ENCODE measurements around the gene SQSTM1. TPM values are rescaled to one million over a fixed set of nuclear protein-coding genes. Genes with fewer than 3 reads are reported as not detected.

The SQSTM1 gene
- total and polyA plus RNA-seq, 9 of the 15 experiments (the other 6 are each of a cell fraction or from before 2014, with no cell fraction given): 5.6 to 148 (median 64.0) TPM

- no peak for TF ChIP-seq PREB (CRISPR knock-in tag; IDR thresholded peaks at IDR 0.05)
- no peak for TF ChIP-seq ZBTB9 (CRISPR knock-in tag; IDR thresholded peaks at IDR 0.05)
- TF ChIP-seq ZNF592 (IDR thresholded peaks at IDR 0.05): no peak
- no peak for TF ChIP-seq ZNF695 (CRISPR knock-in tag; IDR thresholded peaks at IDR 0.05)
- TF ChIP-seq ZNF589 (CRISPR knock-in tag; IDR thresholded peaks at IDR 0.05; ENCODE audit: low read depth): no peak
- intact Hi-C loops (cut with micrococcal nuclease) (no loop called here), in situ Hi-C loops (cut with MboI) (no loop called here)
- Histone ChIP-seq H3K4me1 (replicated peaks in 1 of 2; ENCODE audit: control insufficient read depth in 2 of 2, insufficient read depth in 2 of 2, low read length in 2 of 2) (no peaks in the 10 kb centered on the region), H3K9me3 (replicated peaks; ENCODE audit: control insufficient read depth, insufficient read depth, low read depth, low read length) (no peaks in the 10 kb centered on the region), H3K9ac (ENCODE audit: insufficient read depth in 1 of 2, low read depth in 2 of 2, low read length in 2 of 2) (no peak overlapping the region), H4K20me1 (replicated peaks; ENCODE audit: control insufficient read depth, insufficient read depth, low read length) (no peaks in the 10 kb centered on the region), H3K36me3 (ENCODE audit: control insufficient read depth, insufficient read depth, low read length) (peaks cover 35% of the 10 kb centered on the region; the same call in 2 of the 3 replicates), H3K27me3 (ENCODE audit: control insufficient read depth in 2 of 2, insufficient read depth in 2 of 2, low read length in 2 of 2) (no peaks in the 10 kb centered on the region), H3K4me3 (no peak overlapping the region), H3K79me2 (ENCODE audit: control insufficient read depth, insufficient read depth, low read length) (no peaks in the 10 kb centered on the region), H3K4me2 (ENCODE audit: insufficient read depth, low read length) (no peak overlapping the region), H2AFZ (ENCODE audit: low read depth, low read length) (no peak overlapping the region), H3K27ac (ENCODE audit: extremely low read depth, low read depth, low read length) (no peak overlapping the region), H3K9me1 (ENCODE audit: control insufficient read depth, insufficient read depth, low read length) (peaks cover 4% of the 10 kb centered on the region)
- no TSS peak for BruUV-seq (replicated peaks)
- ChIA-PET POLR2A (interaction anchor here (0.9 to 1.6 kb wide), 2 partner anchors 11 to 14 kb away, joined by 5 read pairs; partner anchors contain the start of gene LTC4S), CTCF (ENCODE audit: low intra/inter-chr PET ratio) (no interaction called here)
- 83% methylated on average over 7 of the region's 7 CpGs for WGBS (ENCODE audit: insufficient coverage, low coverage, missing lambda C conversion rate)
- FAIRE-seq (no peak), ATAC-seq (no peak), DNase-seq (ENCODE audit: extremely low read depth in 1 of 4, low spot score in 3 of 4) (no peak)
Measured at GRCh38 chr5:179780362-179780761, 40.3 kb upstream of the SQSTM1 start.

Data from K562 (cell line).